HG03575 (cell line): Measurements from ENCODE around the gene DNAJB6.

ENCODE experiments used
- ATAC-seq: cut with Tn5 transposase; IDR thresholded peaks from one replicate; pipeline ENCODE4 v1.9.1; 2021; ENCODE audit not compliant: unreplicated experiment, insufficient number of reproducible peaks, low FRiP score; ENCODE audit errors: extremely low read depth

Gene DNAJB6

GRCh38 chr7:157359581-157359980 lies 22.8 kb downstream of the DNAJB6 start:
- no peak for ATAC-seq

- no peak for ATAC-seq
These were observed 23.8 kb downstream of the DNAJB6 start for GRCh38 chr7:157360483-157361025.

GRCh38 chr7:157361537-157361936 lies 24.7 kb downstream of the DNAJB6 start:
- no peak for ATAC-seq

- ATAC-seq, result no peak
These were observed 25.9 kb downstream of the DNAJB6 start for GRCh38 chr7:157362729-157363128.

- no peak for ATAC-seq
These were observed 29.9 kb downstream of the DNAJB6 start for GRCh38 chr7:157366722-157367121.

- ATAC-seq, result no peak
These were observed 32.2 kb downstream of the DNAJB6 start for GRCh38 chr7:157368955-157369354.

GRCh38 chr7:157370742-157371141 lies 33.9 kb downstream of the DNAJB6 start:
- no peak for ATAC-seq

GRCh38 chr7:157371296-157371695 lies 34.5 kb downstream of the DNAJB6 start:
- no peak for ATAC-seq

- no peak for ATAC-seq
These were observed 35.8 kb downstream of the DNAJB6 start for GRCh38 chr7:157372300-157373232.

- no peak for ATAC-seq
These were observed 36.7 kb downstream of the DNAJB6 start for GRCh38 chr7:157373493-157373892.

GRCh38 chr7:157375410-157375809 lies 38.6 kb downstream of the DNAJB6 start:
- no peak for ATAC-seq

GRCh38 chr7:157377436-157378124 lies 40.8 kb downstream of the DNAJB6 start:
- ATAC-seq, result no peak

GRCh38 chr7:157378390-157378789 lies 41.6 kb downstream of the DNAJB6 start:
- ATAC-seq, result no peak

- ATAC-seq, result no peak
These were observed 42.7 kb downstream of the DNAJB6 start for GRCh38 chr7:157379493-157379892.

GRCh38 chr7:157380416-157380815 lies 43.6 kb downstream of the DNAJB6 start:
- ATAC-seq, result no peak

- ATAC-seq, result no peak
These were observed 47.1 kb downstream of the DNAJB6 start for GRCh38 chr7:157383868-157384267.

GRCh38 chr7:157384301-157384700 lies 47.5 kb downstream of the DNAJB6 start:
- no peak for ATAC-seq

- no peak for ATAC-seq
These were observed 50.4 kb downstream of the DNAJB6 start for GRCh38 chr7:157386979-157387800.

- ATAC-seq, result no peak
These were observed 51.5 kb downstream of the DNAJB6 start for GRCh38 chr7:157388301-157388700.
